ENCODE results near the gene OR10AG1.

OR10AG1 gene, protein sequence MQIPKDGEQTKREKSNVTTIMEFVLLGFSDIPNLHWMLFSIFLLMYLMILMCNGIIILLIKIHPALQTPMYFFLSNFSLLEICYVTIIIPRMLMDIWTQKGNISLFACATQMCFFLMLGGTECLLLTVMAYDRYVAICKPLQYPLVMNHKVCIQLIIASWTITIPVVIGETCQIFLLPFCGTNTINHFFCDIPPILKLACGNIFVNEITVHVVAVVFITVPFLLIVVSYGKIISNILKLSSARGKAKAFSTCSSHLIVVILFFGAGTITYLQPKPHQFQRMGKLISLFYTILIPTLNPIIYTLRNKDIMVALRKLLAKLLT

GRCh38 chr11:55969845-55970244 lies at the start of gene OR10AG1:
OR10AG1 (minus strand) TSS chr11:55969945; CDS start chr11:55969907, 38 bp downstream.
- no peak for DNase-seq

- no peak for DNase-seq
Observed at GRCh38 chr11:56013805-56014204, 44.1 kb upstream of the OR10AG1 start.

- DNase-seq: no peak
Observed at GRCh38 chr11:56010716-56011115, 41.0 kb upstream of the OR10AG1 start.

DNA sequence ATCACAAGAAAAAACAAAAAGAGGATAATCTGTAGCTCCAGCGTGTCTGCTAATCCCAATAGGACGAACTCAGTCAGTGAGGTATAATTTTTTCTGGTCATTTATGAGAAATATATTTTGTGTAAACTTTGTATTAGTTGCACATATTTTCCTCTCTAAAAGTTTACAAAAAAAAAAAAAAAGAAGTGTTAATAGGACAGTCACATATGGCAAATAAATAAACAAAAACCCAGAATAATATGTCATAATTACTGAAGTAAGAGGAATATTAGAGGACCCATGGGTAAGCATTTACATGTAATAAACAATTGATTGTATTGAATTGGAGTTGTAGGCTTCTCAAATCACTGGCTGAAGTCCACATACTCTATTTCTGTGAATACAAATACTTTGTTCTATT lies 24.8 kb upstream of the OR10AG1 start, which contains the start of gene OR5F1:
OR5F1 (minus strand) TSS at position 101 of the 400 bp plus-strand sequence; CDS start at position 101, 0 bp downstream.
- no peak for DNase-seq

GRCh38 chr11:55970935-55971334 lies 1.2 kb upstream of the OR10AG1 start:
- DNase-seq: no peak

DNA sequence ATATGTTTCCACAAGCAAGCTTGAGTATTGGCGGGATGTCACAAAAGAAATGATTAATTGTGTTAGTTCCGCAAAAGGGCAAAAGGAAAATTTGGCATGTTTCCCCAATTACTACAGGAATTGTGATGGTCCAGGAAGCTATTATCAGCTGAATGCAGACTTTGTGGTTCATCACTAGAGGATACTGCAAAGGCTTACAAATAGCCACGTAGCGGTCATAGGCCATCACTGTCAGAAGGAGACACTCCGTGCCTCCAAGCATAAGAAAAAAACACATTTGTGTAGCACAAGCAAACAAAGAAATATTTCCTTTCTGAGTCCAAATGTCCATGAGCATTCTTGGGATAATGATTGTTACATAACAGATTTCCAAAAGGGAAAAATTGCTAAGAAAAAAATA lies 1.8 kb downstream of the OR10AG1 start:
- no peak for DNase-seq

- DNase-seq: no peak
Observed at GRCh38 chr11:55966391-55966790, 3.4 kb downstream of the OR10AG1 start.

DNA sequence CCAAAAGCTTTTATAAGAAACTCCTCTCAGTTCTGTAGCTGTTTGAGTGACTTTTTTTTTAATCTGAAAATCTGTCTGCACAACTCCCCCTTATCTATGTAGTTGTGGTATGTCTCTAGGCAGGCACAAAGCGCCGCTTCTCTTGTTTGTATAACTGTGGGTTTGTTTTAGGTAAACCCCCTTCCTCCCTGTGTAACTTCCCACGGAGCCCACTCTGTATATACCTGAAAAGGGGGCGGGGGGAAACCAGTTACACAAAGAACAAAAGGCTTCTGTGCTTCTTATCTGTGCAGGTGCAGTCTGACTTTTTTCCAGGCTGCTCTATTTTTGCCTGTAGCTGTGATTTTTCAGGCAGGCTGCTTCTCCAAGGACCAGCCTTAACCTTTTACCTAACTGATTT lies 13.2 kb downstream of the OR10AG1 start:
- no peak for DNase-seq

GRCh38 chr11:55949330-55949729 lies 20.4 kb downstream of the OR10AG1 start:
- no peak for DNase-seq

- DNase-seq: no peak
Observed at GRCh38 chr11:55942785-55943392, 26.9 kb downstream of the OR10AG1 start.

GRCh38 chr11:55936300-55936699 lies 33.4 kb downstream of the OR10AG1 start, which contains the start of gene OR5I1:
OR5I1 (minus strand) TSS chr11:55936400; CDS start chr11:55936400, 0 bp downstream.
- DNase-seq: no peak

DNA sequence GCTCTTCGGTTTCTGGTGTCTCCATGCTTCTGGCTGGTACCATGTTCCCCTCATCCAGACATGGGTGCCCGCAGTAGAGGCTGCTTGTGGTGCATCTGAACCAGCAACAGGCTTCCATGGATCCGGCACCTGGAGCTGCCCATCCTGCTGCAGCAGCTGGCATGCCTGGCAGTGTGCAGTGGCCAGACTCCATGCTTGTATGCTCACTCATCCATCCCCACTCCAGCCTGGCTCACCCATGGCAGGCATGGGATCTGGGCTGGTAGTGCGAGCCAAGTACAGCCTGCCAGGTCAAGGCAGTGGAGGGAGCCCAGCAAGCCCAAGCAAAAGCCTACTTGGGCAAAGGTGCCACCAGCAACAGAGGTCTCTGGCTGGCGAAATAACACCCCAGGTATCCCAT lies 49.2 kb downstream of the OR10AG1 start:
- no peak for DNase-seq

Measured in stimulated activated naive CD4-positive, alpha-beta T cell (primary cell).